H1 (cell line): ENCODE data around the gene FABP7. TPM values are rescaled to one million over a fixed set of nuclear protein-coding genes. Genes with fewer than 3 reads are reported as not detected.

ENCODE experiments used
- CTCF ChIA-PET: fragments of 300-600 bp; sonication (Branson Sonifier 250); formaldehyde crosslinking; loops from one replicate; lab custom pipeline; 2021; ENCODE audit not compliant: partially characterized antibody; lab: Charles Lee
- POLR2A ChIA-PET: fragments of 300-600 bp; sonication (Branson Sonifier 250); formaldehyde crosslinking; loops from one replicate; lab custom pipeline; 2021; ENCODE audit warnings: inconsistent platforms; ENCODE audit not compliant: partially characterized antibody; lab: Charles Lee
- DNase-seq, 2 experiments: peaks; one replicate each; pipeline versions ENCODE4 v3.0.0 to v3.0.0-alpha.2; 2010 to 2022; ENCODE audit warnings: low spot score in 2 of 2, low read depth in 1 of 2, mixed read lengths in 1 of 2
- FAIRE-seq: peaks from 2 replicates; lab custom pipeline; 2011; peaks lifted over from hg19 to GRCh38; lab: Jason Lieb, UNC
- H2AFZ ChIP-seq: 2 replicates; pipeline ENCODE4 v1.8.1; 2012; ENCODE audit warnings: low read length, inconsistent platforms
- H2AK5ac ChIP-seq: 2 replicates; pipeline ENCODE4 v1.6.1; 2013; ENCODE audit warnings: low read depth, low read length
- H2BK120ac ChIP-seq: replicated peaks from 2 replicates; pipeline ENCODE3; 2013; ENCODE audit warnings: low read depth, low read length, inconsistent platforms
- H2BK12ac ChIP-seq: 2 replicates; pipeline ENCODE4 v1.6.1; 2013; ENCODE audit warnings: low read depth, low read length
- H2BK15ac ChIP-seq: 2 replicates; pipeline ENCODE4 v1.6.1; 2013; ENCODE audit warnings: low read length
- H2BK20ac ChIP-seq: 2 replicates; pipeline ENCODE4 v1.6.1; 2013; ENCODE audit warnings: low read length
- H2BK5ac ChIP-seq: 2 replicates; pipeline ENCODE4 v1.6.1; 2013; ENCODE audit warnings: low read depth, low read length
- H3K14ac ChIP-seq: 2 replicates; pipeline ENCODE4 v1.6.1; 2013; ENCODE audit warnings: inconsistent platforms; ENCODE audit not compliant: insufficient read length
- H3K18ac ChIP-seq: 2 replicates; pipeline ENCODE4 v1.6.1; 2013; ENCODE audit warnings: low read length; ENCODE audit errors: extremely low read depth
- H3K23ac ChIP-seq: 2 replicates; pipeline ENCODE4 v1.6.1; 2013; ENCODE audit warnings: inconsistent platforms; ENCODE audit not compliant: insufficient read length
- H3K23me2 ChIP-seq: 2 replicates; pipeline ENCODE4 v1.6.1; 2013; ENCODE audit warnings: low read depth, low read length
- H3K27ac ChIP-seq: 2 replicates; pipeline ENCODE4 v1.6.1; 2011; ENCODE audit warnings: low read depth, low read length, inconsistent platforms
- H3K27me3 ChIP-seq, 4 experiments: replicated peaks in 1 of 4; 1 replicate in 1 of 4; 2 replicates in 3 of 4; pipeline versions ENCODE4 v1.6.1 to v1.8.1; 2011 to 2013; ENCODE audit warnings: low read length in 3 of 4, mild to moderate bottlenecking in 3 of 4, inconsistent platforms in 2 of 4, mixed read lengths in 2 of 4, moderate library complexity in 1 of 4; ENCODE audit not compliant: control insufficient read depth in 3 of 4, insufficient read depth in 3 of 4; ENCODE audit errors: extremely low read depth in 1 of 4
- H3K36me3 ChIP-seq, 4 experiments: 2 replicates each; pipeline versions ENCODE4 v1.6.1 to v1.8.1; 2011 to 2013; ENCODE audit warnings: mild to moderate bottlenecking in 4 of 4, low read length in 3 of 4, moderate library complexity in 2 of 4, control low read depth in 1 of 4, inconsistent platforms in 1 of 4; ENCODE audit not compliant: insufficient read depth in 4 of 4, control insufficient read depth in 2 of 4
- H3K4ac ChIP-seq: replicated peaks from 2 replicates; pipeline ENCODE3; 2013; ENCODE audit warnings: low read length, low read depth, mixed read lengths, inconsistent platforms; ENCODE audit not compliant: insufficient read length
- H3K4me1 ChIP-seq, 4 experiments: replicated peaks in 1 of 4; 1 replicate in 1 of 4; 2 replicates in 3 of 4; pipeline versions ENCODE4 v1.6.1 to v1.8.1; 2011 to 2013; ENCODE audit warnings: low read length in 3 of 4, inconsistent platforms in 2 of 4, mixed read lengths in 1 of 4; ENCODE audit not compliant: insufficient read depth in 4 of 4, control insufficient read depth in 3 of 4
- H3K4me2 ChIP-seq, 2 experiments: 2 replicates each; pipeline versions ENCODE4 v1.6.1 to v1.8.1; 2011 to 2013; ENCODE audit warnings: low read depth in 2 of 2, low read length in 2 of 2, control low read depth in 1 of 2, inconsistent platforms in 1 of 2, mild to moderate bottlenecking in 1 of 2; ENCODE audit not compliant: insufficient read depth in 1 of 2
- H3K4me3 ChIP-seq, 4 experiments: fragments of 200-600, 300-600 bp in 1 of 4; sonication (generic), shearing (Covaris generic), sonication (Bioruptor Twin) in 1 of 4; 2 replicates each; pipeline versions ENCODE4 v1.5.1 to v1.8.1; 2011 to 2016; ENCODE audit warnings: low read length in 4 of 4, low read depth in 3 of 4, control low read depth in 2 of 4, inconsistent platforms in 2 of 4, mild to moderate bottlenecking in 2 of 4, mixed read lengths in 1 of 4, moderate library complexity in 1 of 4; ENCODE audit not compliant: insufficient read depth in 2 of 4; ENCODE audit errors: extremely low read depth in 1 of 4
- H3K56ac ChIP-seq: replicated peaks from 2 replicates; pipeline ENCODE3; 2013; ENCODE audit warnings: low read depth, mild to moderate bottlenecking, mixed read lengths, low read length, inconsistent platforms; ENCODE audit not compliant: insufficient read length
- H3K79me1 ChIP-seq: 2 replicates; pipeline ENCODE4 v1.6.1; 2013; ENCODE audit warnings: low read depth, low read length, control low read depth
- H3K79me2 ChIP-seq, 2 experiments: 2 replicates each; pipeline versions ENCODE4 v1.6.1 to v1.8.1; 2012 to 2013; ENCODE audit warnings: low read length in 2 of 2, mild to moderate bottlenecking in 2 of 2, inconsistent platforms in 1 of 2; ENCODE audit not compliant: insufficient read depth in 2 of 2, control insufficient read depth in 1 of 2
- H3K9ac ChIP-seq, 4 experiments: replicated peaks in 1 of 4; 1 replicate in 1 of 4; 2 replicates in 3 of 4; pipeline versions ENCODE4 v1.6.1 to v1.8.1; 2011 to 2013; ENCODE audit warnings: low read depth in 3 of 4, low read length in 3 of 4, control low read depth in 2 of 4, mild to moderate bottlenecking in 2 of 4, moderate library complexity in 2 of 4, inconsistent platforms in 1 of 4; ENCODE audit errors: extremely low read depth in 1 of 4
- H3K9me3 ChIP-seq, 2 experiments: 2 replicates each; pipeline versions ENCODE4 v1.6.1 to v1.8.1; 2012 to 2013; ENCODE audit warnings: mild to moderate bottlenecking in 2 of 2, moderate library complexity in 2 of 2, control low read depth in 1 of 2, inconsistent platforms in 1 of 2, low read depth in 1 of 2, low read length in 1 of 2, mixed read lengths in 1 of 2; ENCODE audit not compliant: insufficient read depth in 2 of 2
- H4K20me1 ChIP-seq, 2 experiments: replicated peaks in 1 of 2; 2 replicates each; pipeline versions ENCODE3 to v1.8.1; 2011 to 2013; ENCODE audit warnings: inconsistent platforms in 2 of 2, low read length in 2 of 2, mild to moderate bottlenecking in 1 of 2; ENCODE audit not compliant: insufficient read depth in 2 of 2, control insufficient read depth in 1 of 2
- H4K5ac ChIP-seq: 2 replicates; pipeline ENCODE4 v1.6.1; 2013; ENCODE audit warnings: low read length, low read depth, mixed read lengths, inconsistent platforms; ENCODE audit not compliant: insufficient read length
- H4K8ac ChIP-seq: 2 replicates; pipeline ENCODE4 v1.8.0; 2013; ENCODE audit warnings: mild to moderate bottlenecking, moderate library complexity, low read length, inconsistent platforms; ENCODE audit not compliant: insufficient read depth; ENCODE audit errors: extremely low read depth
- H4K91ac ChIP-seq: replicated peaks from 2 replicates; pipeline ENCODE3; 2013; ENCODE audit warnings: low read length, mixed read lengths, inconsistent platforms; ENCODE audit not compliant: insufficient read length
- ATF3 ChIP-seq: IDR thresholded peaks from 2 replicates; pipeline ENCODE4 v1.6.1; 2011; ENCODE audit warnings: low read depth, mild to moderate bottlenecking, low read length; ENCODE audit not compliant: insufficient read depth
- CEBPB ChIP-seq: IDR thresholded peaks from 2 replicates; pipeline ENCODE4 v1.6.1; 2012; ENCODE audit warnings: low read depth, low read length
- CTBP2 ChIP-seq: IDR thresholded peaks from 2 replicates; pipeline ENCODE4 v1.7.0; 2011; ENCODE audit warnings: borderline replicate concordance, mild to moderate bottlenecking, moderate library complexity, mixed read lengths, low read length; ENCODE audit not compliant: insufficient read depth, insufficient read length
- EZH2 ChIP-seq: fragments of 200-600 bp; sonication (generic); IDR thresholded peaks from 2 replicates; pipeline ENCODE4 v1.7.1; 2012; ENCODE audit warnings: low read depth, mild to moderate bottlenecking, moderate library complexity, low read length, inconsistent platforms; ENCODE audit not compliant: severe bottlenecking
- JUND ChIP-seq: IDR thresholded peaks from 2 replicates; pipeline ENCODE4 v1.6.1; 2011; ENCODE audit warnings: mild to moderate bottlenecking, improper control_type of control experiment, low read length
- MAFK ChIP-seq: IDR thresholded peaks from 2 replicates; pipeline ENCODE4 v1.6.1; 2012; ENCODE audit warnings: low read depth, mild to moderate bottlenecking, improper control_type of control experiment, low read length
- POLR2AphosphoS5 ChIP-seq: IDR thresholded peaks from 2 replicates; pipeline ENCODE4 v1.6.1; 2011; ENCODE audit warnings: low read depth, low read length
- TBP ChIP-seq: IDR thresholded peaks from 2 replicates; pipeline ENCODE4 v1.6.1; 2011; ENCODE audit warnings: low read depth, low read length, improper control_type of control experiment
- YY1 ChIP-seq: IDR thresholded peaks from 2 replicates; pipeline ENCODE4 v1.6.1; 2011; ENCODE audit warnings: low read depth, mild to moderate bottlenecking, low read length
- ZNF274 ChIP-seq: IDR thresholded peaks from 2 replicates; pipeline ENCODE4 v1.7.0; 2012; ENCODE audit warnings: low read length, borderline replicate concordance; ENCODE audit errors: extremely low read depth
- WGBS, 2 experiments: shearing (Covaris generic) in 1 of 2; methylation state at CpG; one replicate each; pipeline versions ENCODE4 v1.1.6 to v1.1.7; 2013 to 2015; ENCODE audit warnings: low lambda C conversion rate in 2 of 2, mixed read lengths in 2 of 2, inconsistent platforms in 1 of 2, low coverage in 1 of 2, missing lambda C conversion rate in 1 of 2; ENCODE audit not compliant: insufficient replicate concordance in 2 of 2, insufficient coverage in 1 of 2, insufficient read length in 1 of 2; ENCODE audit errors: extremely low coverage in 1 of 2, missing lambda C conversion rate in 1 of 2; 5-methylcytosine and 5-hydroxymethylcytosine counted together
- polyA plus RNA-seq, 7 experiments: library from polyadenylated mRNA; depleted of rRNA in 3 of 7; stranded (reverse) in 5 of 7; unstranded in 2 of 7; fragments of >200 nt in 5 of 7; fragments of 200-250 nt in 2 of 7; gene quantifications; 1 replicate in 5 of 7; 2 replicates in 1 of 7; 4 replicates in 1 of 7; pipeline versions ENCODE4 v1.2.1 to v1.2.3, GENCODE V29; 2011 to 2013; ENCODE audit warnings: missing spikeins in 2 of 7, mixed read lengths in 2 of 7
- total RNA-seq: library from RNA; stranded (reverse); fragmentation: NEBNext Ultra II Directional; extraction: Animal tissue kit (Norgen Biotek cat#: 25700); gene quantifications from 2 replicates; pipeline ENCODE4 v1.2.1, GENCODE V29; 2021

Gene FABP7
- total and polyA plus RNA-seq, 2 of the 8 experiments (the other 6 are each of a cell fraction or from before 2014, with no cell fraction given): 10.6 to 13.1 TPM

GRCh38 chr6:122758927-122759334 lies 20.6 kb upstream of the FABP7 start:
- POLR2A ChIA-PET: interaction anchor here (1.3 kb wide), 1 partner anchor 20 kb away, joined by 3 read pairs; no protein-coding TSS in a partner anchor
- Histone ChIP-seq H2BK5ac (no peak overlapping the region), H2BK120ac (no peak overlapping the region), H2BK12ac (no peak overlapping the region), H2BK15ac (no peak overlapping the region), H3K27ac (no peak overlapping the region), H3K79me2 (no peaks in the 10 kb centered on the region), H3K4me1 (peaks cover 0 to 4% (median 0%) of the 10 kb centered on the region in 4 experiments; a peak in 1 of 7 replicates), H3K18ac (no peak overlapping the region), H4K8ac (no peak overlapping the region), H3K23ac (no peak overlapping the region), H3K56ac (no peak overlapping the region), H4K91ac (no peak overlapping the region), H3K36me3 (no peaks in the 10 kb centered on the region), H4K5ac (no peak overlapping the region), H3K14ac (no peak overlapping the region), H3K4ac (no peak overlapping the region), H3K79me1 (no peaks in the 10 kb centered on the region), H2AK5ac (no peak overlapping the region), H4K20me1 (no peaks in the 10 kb centered on the region), H3K9ac (no peak overlapping the region), H3K4me3 (no peak overlapping the region), H3K9me3 (no peaks in the 10 kb centered on the region), H3K23me2 (no peaks in the 10 kb centered on the region), H3K4me2 (no peak overlapping the region), H3K27me3 (0 out of 7 replicates have a peak, but pooled peaks cover 0 to 1% (median 0%) of the 10 kb centered on the region in 4 experiments), H2AFZ (no peak overlapping the region), H2BK20ac (no peak overlapping the region)
- CTCF ChIA-PET: interaction anchor here (0.8 to 2.4 kb wide), 6 partner anchors 14 to 92 kb away, joined by 3 to 9 read pairs (median 4); no protein-coding TSS in a partner anchor
- TF ChIP-seq ATF3 (no peak), MAFK (no peak), JUND (no peak), CTBP2 (no peak), ZNF274 (no peak), POLR2AphosphoS5 (no peak), YY1 (no peak), CEBPB (no peak), EZH2 (no peak), TBP (no peak)
- FAIRE-seq (no peak), DNase-seq (no peak)
- 95% methylated on average over 1 of the region's 1 CpG; no CpG with 5 or more reads in 1 of the 2 experiments for whole genome bisulfite sequencing, 2 experiments
